Loucy (cell line): ENCODE measurements around the gene UBE3C.

Experiments used
- EZH2phosphoT487 ChIP-seq: fragments of 200-600 bp; IDR thresholded peaks from 2 replicates; pipeline ENCODE4 v1.6.1; 2018; ENCODE audit warnings: antibody characterized with exemption, mild to moderate bottlenecking, moderate library complexity, borderline replicate concordance
- TF ChIP-seq, protein P1 (sequence below): fragments of 200-600 bp; sonication (generic); conservative IDR thresholded peaks from 2 replicates; pipeline ENCODE4 v1.5.1; 2014; ENCODE audit warnings: mild to moderate bottlenecking, antibody characterized with exemption, low read length

DNA sequence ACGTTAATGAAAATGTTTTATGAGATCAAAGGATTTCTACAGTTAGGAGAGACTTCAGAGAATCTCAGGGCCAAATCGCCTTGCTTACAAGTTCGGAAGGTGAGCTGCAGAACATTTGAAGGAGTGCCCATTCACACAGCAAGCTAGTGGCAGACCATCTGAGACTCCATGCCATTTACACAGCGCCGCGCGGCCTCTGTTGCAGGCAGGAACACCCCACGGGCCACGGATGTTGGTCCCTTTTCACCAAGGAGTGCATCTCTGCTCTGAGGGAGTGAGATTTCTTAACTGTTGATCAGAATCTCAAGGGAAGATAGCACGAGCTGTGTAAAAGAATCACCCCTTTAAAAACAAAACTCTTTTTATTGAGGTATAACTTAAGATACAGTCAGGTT lies 1.8 kb downstream of the UBE3C start:
- TF ChIP-seq, protein P1, sequence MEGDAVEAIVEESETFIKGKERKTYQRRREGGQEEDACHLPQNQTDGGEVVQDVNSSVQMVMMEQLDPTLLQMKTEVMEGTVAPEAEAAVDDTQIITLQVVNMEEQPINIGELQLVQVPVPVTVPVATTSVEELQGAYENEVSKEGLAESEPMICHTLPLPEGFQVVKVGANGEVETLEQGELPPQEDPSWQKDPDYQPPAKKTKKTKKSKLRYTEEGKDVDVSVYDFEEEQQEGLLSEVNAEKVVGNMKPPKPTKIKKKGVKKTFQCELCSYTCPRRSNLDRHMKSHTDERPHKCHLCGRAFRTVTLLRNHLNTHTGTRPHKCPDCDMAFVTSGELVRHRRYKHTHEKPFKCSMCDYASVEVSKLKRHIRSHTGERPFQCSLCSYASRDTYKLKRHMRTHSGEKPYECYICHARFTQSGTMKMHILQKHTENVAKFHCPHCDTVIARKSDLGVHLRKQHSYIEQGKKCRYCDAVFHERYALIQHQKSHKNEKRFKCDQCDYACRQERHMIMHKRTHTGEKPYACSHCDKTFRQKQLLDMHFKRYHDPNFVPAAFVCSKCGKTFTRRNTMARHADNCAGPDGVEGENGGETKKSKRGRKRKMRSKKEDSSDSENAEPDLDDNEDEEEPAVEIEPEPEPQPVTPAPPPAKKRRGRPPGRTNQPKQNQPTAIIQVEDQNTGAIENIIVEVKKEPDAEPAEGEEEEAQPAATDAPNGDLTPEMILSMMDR = no peak
- TF ChIP-seq EZH2phosphoT487 = no peak
